Parathyroid adenoma (tissue), 2 donors: ENCODE data around the gene N4BP2.

Source experiments
- H2AFZ ChIP-seq: fragments of 300-600 bp; sonication (generic); one replicate; pipeline ENCODE4 v1.7.0; 2017; ENCODE audit warnings: antibody characterized with exemption, mild to moderate bottlenecking
- H3K27ac ChIP-seq: fragments of 300-600 bp; sonication (generic); one replicate; pipeline ENCODE4 v1.7.0; 2017
- H3K27me3 ChIP-seq: fragments of 300-600 bp; sonication (generic); one replicate; pipeline ENCODE4 v1.7.0; 2017; ENCODE audit warnings: low read length; ENCODE audit not compliant: control insufficient read depth, insufficient read depth
- H3K36me3 ChIP-seq: fragments of 300-600 bp; sonication (generic); one replicate; pipeline ENCODE4 v1.7.0; 2017; ENCODE audit warnings: low read length; ENCODE audit not compliant: control insufficient read depth, insufficient read depth
- H3K4me1 ChIP-seq: fragments of 300-600 bp; sonication (generic); one replicate; pipeline ENCODE4 v1.7.0; 2017; ENCODE audit warnings: control low read depth
- H3K4me2 ChIP-seq: fragments of 300-600 bp; sonication (generic); one replicate; pipeline ENCODE4 v1.7.0; 2017; ENCODE audit warnings: low read length
- H3K4me3 ChIP-seq: fragments of 300-600 bp; sonication (generic); one replicate; pipeline ENCODE4 v1.7.0; 2017; ENCODE audit warnings: low read depth, low read length
- H3K79me2 ChIP-seq: fragments of 300-600 bp; sonication (generic); one replicate; pipeline ENCODE4 v1.7.0; 2017; ENCODE audit warnings: control low read depth
- H3K9ac ChIP-seq: fragments of 300-600 bp; sonication (generic); one replicate; pipeline ENCODE4 v1.7.0; 2017; ENCODE audit warnings: mild to moderate bottlenecking
- H3K9me3 ChIP-seq: fragments of 300-600 bp; sonication (generic); one replicate; pipeline ENCODE4 v1.7.0; 2017; ENCODE audit warnings: low read length; ENCODE audit not compliant: control insufficient read depth
- CTCF ChIP-seq: fragments of 300-600 bp; sonication (generic); IDR thresholded peaks from one replicate; pipeline ENCODE4 v1.7.0; 2017; ENCODE audit warnings: antibody characterized with exemption, mild to moderate bottlenecking
- donor health status: primary hyperparathyroidism.

Gene N4BP2

GRCh38 chr4:40193016-40193571 lies 136.4 kb downstream of the N4BP2 start:
- Histone ChIP-seq H3K4me3 (no peak overlapping the region), H2AFZ (no peak overlapping the region), H3K9me3 (no peaks in the 10 kb centered on the region), H3K9ac (no peak overlapping the region), H3K36me3 (no peaks in the 10 kb centered on the region), H3K27ac (no peak overlapping the region), H3K79me2 (no peaks in the 10 kb centered on the region), H3K4me2 (no peak overlapping the region), H3K4me1 (no peaks in the 10 kb centered on the region), H3K27me3 (no peaks in the 10 kb centered on the region)
- TF ChIP-seq CTCF: no peak

- Histone ChIP-seq H3K4me2 (no peak overlapping the region), H3K27me3 (no peaks in the 10 kb centered on the region), H2AFZ (no peak overlapping the region), H3K4me3 (no peak overlapping the region), H3K9ac (no peak overlapping the region), H3K79me2 (no peaks in the 10 kb centered on the region), H3K4me1 (no peaks in the 10 kb centered on the region), H3K27ac (no peak overlapping the region), H3K9me3 (no peaks in the 10 kb centered on the region), H3K36me3 (no peaks in the 10 kb centered on the region)
- TF ChIP-seq CTCF: no peak
Measured at GRCh38 chr4:40193578-40193977, 136.9 kb downstream of the N4BP2 start.

GRCh38 chr4:40194602-40195161 lies 138.0 kb downstream of the N4BP2 start:
- Histone ChIP-seq H3K9ac (no peak overlapping the region), H3K9me3 (no peaks in the 10 kb centered on the region), H3K36me3 (no peaks in the 10 kb centered on the region), H3K4me1 (no peaks in the 10 kb centered on the region), H3K27ac (no peak overlapping the region), H3K4me3 (no peak overlapping the region), H3K27me3 (no peaks in the 10 kb centered on the region), H3K4me2 (no peak overlapping the region), H2AFZ (no peak overlapping the region), H3K79me2 (no peaks in the 10 kb centered on the region)
- no peak for TF ChIP-seq CTCF

- Histone ChIP-seq H3K79me2 (no peaks in the 10 kb centered on the region), H3K4me1 (no peaks in the 10 kb centered on the region), H2AFZ (no peak overlapping the region), H3K27ac (no peak overlapping the region), H3K4me3 (no peak overlapping the region), H3K36me3 (no peaks in the 10 kb centered on the region), H3K9ac (no peak overlapping the region), H3K27me3 (no peaks in the 10 kb centered on the region), H3K4me2 (no peak overlapping the region), H3K9me3 (no peaks in the 10 kb centered on the region)
- TF ChIP-seq CTCF: no peak
Measured at GRCh38 chr4:40195182-40196177, 138.8 kb downstream of the N4BP2 start.
